ENCODE results near the gene EFHB. TPM values are rescaled to one million over a fixed set of nuclear protein-coding genes. Genes with fewer than 3 reads are reported as not detected.

EFHB gene
- total RNA-seq, 1 experiment from 2014 or later: not detected

DNA sequence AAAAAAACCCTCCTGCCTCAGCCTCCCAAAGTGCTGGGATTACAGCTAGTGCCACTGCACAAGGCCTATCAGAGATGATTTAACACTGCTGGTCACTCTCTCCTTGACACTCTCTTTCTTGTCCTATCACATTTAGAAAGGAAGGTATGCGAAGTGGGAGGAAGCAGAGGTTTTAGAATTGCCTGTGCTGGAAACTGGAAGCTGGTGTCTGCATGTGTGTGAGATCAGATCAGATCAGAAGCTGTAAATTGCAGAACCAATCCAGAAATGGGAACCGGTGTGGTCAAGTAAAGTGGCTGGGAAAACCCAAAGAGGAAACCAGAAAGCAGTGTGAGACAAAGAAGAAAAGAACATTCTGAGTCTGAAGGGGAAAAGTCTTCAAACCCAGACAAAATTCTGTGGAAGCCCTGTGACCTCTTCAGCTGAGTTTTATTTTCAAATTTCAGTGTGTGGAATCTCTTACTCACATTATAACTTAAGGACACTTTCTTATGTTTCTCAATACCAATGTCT lies 2.8 kb downstream of the EFHB start:
- intact Hi-C loops (cut with micrococcal nuclease; ENCODE audit: unreplicated experiment): no loop called here

GRCh38 chr3:19920401-19921080 lies 13.5 kb downstream of the EFHB start:
- no TSS peak for BruUV-seq (replicated peaks)
- DNase-seq: no peak
- H3K27me3 Mint-ChIP-seq (ENCODE audit: unreplicated experiment): no peaks in the 10 kb centered on the region

More for the DNA sequence above, 2.8 kb downstream of the EFHB start:
- Mint-ChIP-seq H3K27me3 (ENCODE audit: unreplicated experiment) (no peaks in the 10 kb centered on the region), H3K4me1 (ENCODE audit: low read depth, unreplicated experiment) (peaks cover 23% of the 10 kb centered on the region), H3K27ac (ENCODE audit: unreplicated experiment) (no peak overlapping the region), H3K9me3 (ENCODE audit: low read depth, unreplicated experiment) (no peaks in the 10 kb centered on the region), H3K4me3 (ENCODE audit: low read depth, unreplicated experiment) (no peak overlapping the region), H3K36me3 (ENCODE audit: insufficient read depth, unreplicated experiment) (no peaks in the 10 kb centered on the region)
- no peak for DNase-seq
- BruUV-seq (replicated peaks): no TSS peak
- TF ChIP-seq, protein P1, sequence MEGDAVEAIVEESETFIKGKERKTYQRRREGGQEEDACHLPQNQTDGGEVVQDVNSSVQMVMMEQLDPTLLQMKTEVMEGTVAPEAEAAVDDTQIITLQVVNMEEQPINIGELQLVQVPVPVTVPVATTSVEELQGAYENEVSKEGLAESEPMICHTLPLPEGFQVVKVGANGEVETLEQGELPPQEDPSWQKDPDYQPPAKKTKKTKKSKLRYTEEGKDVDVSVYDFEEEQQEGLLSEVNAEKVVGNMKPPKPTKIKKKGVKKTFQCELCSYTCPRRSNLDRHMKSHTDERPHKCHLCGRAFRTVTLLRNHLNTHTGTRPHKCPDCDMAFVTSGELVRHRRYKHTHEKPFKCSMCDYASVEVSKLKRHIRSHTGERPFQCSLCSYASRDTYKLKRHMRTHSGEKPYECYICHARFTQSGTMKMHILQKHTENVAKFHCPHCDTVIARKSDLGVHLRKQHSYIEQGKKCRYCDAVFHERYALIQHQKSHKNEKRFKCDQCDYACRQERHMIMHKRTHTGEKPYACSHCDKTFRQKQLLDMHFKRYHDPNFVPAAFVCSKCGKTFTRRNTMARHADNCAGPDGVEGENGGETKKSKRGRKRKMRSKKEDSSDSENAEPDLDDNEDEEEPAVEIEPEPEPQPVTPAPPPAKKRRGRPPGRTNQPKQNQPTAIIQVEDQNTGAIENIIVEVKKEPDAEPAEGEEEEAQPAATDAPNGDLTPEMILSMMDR (IDR thresholded peaks at IDR 0.05; ENCODE audit: unreplicated experiment): no peak
- CTCF ChIA-PET: interaction anchor here (0.6 kb wide), 1 partner anchor 45 kb away, joined by 7 read pairs; no protein-coding TSS in a partner anchor

DNA sequence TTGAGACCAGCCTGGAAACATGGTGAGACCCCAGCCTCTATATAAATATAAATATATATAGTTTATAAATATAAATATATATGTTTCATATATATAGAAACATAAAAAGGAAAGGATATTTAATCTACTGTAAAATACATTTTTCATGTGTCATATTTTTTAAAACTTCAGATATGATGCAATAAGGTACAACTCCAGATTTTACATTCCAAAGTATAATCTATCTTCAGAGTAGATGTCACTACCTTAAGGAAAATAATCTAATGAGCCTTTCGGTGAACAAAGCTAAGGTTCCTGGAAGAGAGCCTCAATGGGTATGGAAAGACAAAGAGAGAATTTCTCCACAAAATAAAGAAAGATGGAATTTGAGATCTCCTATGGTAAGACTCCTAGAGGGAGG lies 16.9 kb downstream of the EFHB start:
- Mint-ChIP-seq H3K4me3 (ENCODE audit: low read depth, unreplicated experiment) (no peak overlapping the region), H3K27me3 (ENCODE audit: unreplicated experiment) (no peaks in the 10 kb centered on the region), H3K27ac (ENCODE audit: unreplicated experiment) (no peak overlapping the region), H3K9me3 (ENCODE audit: low read depth, unreplicated experiment) (no peaks in the 10 kb centered on the region), H3K4me1 (ENCODE audit: low read depth, unreplicated experiment) (peaks cover 15% of the 10 kb centered on the region), H3K36me3 (ENCODE audit: insufficient read depth, unreplicated experiment) (no peaks in the 10 kb centered on the region)
- no TSS peak for BruUV-seq (replicated peaks)
- DNase-seq: no peak
- TF ChIP-seq, protein P1 (IDR thresholded peaks at IDR 0.05; ENCODE audit: unreplicated experiment): no peak
- CTCF ChIA-PET: no interaction called here
- intact Hi-C loops (cut with micrococcal nuclease; ENCODE audit: unreplicated experiment): no loop called here

More at GRCh38 chr3:19920401-19921080, 13.5 kb downstream of the EFHB start:
- TF ChIP-seq, protein P1 (IDR thresholded peaks at IDR 0.05; ENCODE audit: unreplicated experiment): no peak
- intact Hi-C loops (cut with micrococcal nuclease; ENCODE audit: unreplicated experiment): no loop called here
- CTCF ChIA-PET: no interaction called here
- Mint-ChIP-seq H3K4me3 (ENCODE audit: low read depth, unreplicated experiment) (no peak overlapping the region), H3K9me3 (ENCODE audit: low read depth, unreplicated experiment) (no peaks in the 10 kb centered on the region), H3K27ac (ENCODE audit: unreplicated experiment) (no peak overlapping the region), H3K36me3 (ENCODE audit: insufficient read depth, unreplicated experiment) (no peaks in the 10 kb centered on the region), H3K4me1 (ENCODE audit: low read depth, unreplicated experiment) (peaks cover 15% of the 10 kb centered on the region)

DNA sequence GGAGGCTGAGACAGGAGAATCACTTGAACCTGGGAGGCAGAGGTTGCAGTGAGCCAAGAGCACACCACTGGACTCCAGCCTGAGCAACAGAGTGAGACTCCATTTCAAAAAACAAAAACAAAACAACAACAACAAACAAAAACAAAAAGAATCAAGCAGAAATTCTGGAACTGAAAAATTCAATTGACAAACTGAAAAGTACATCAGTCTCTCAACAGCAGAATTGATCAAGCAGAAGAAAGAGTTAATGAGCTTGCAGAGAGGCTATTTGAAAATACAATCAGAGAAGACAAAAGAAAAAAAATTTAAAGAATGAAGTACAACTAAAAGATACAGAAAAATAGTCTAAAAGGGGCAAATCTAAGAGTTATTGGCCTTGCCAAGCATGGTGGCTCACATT lies 22.6 kb downstream of the EFHB start:
- no peaks in the 10 kb centered on the region for H3K36me3 Mint-ChIP-seq (ENCODE audit: insufficient read depth, unreplicated experiment)
- TF ChIP-seq, protein P1 (IDR thresholded peaks at IDR 0.05; ENCODE audit: unreplicated experiment): no peak
- no peak overlapping the region for H3K27ac Mint-ChIP-seq (ENCODE audit: unreplicated experiment)
- no peak for DNase-seq
- no TSS peak for BruUV-seq (replicated peaks)
- CTCF ChIA-PET: no interaction called here
- H3K4me1 Mint-ChIP-seq (ENCODE audit: low read depth, unreplicated experiment): no peaks in the 10 kb centered on the region
- H3K4me3 Mint-ChIP-seq (ENCODE audit: low read depth, unreplicated experiment): no peak overlapping the region
- no peaks in the 10 kb centered on the region for H3K9me3 Mint-ChIP-seq (ENCODE audit: low read depth, unreplicated experiment)
- no peaks in the 10 kb centered on the region for H3K27me3 Mint-ChIP-seq (ENCODE audit: unreplicated experiment)
- intact Hi-C loops (cut with micrococcal nuclease; ENCODE audit: unreplicated experiment): no loop called here

Data from Calu3 (cell line).